Measurements from ENCODE around the gene AFG1L. TPM values are rescaled to one million over a fixed set of nuclear protein-coding genes. Genes with fewer than 3 reads are reported as not detected.
A peak's percentile ranks its signal among the peaks of the same experiment; 100 is the strongest.
"Not testable (repeated sequence)": the region's sequence is repeated elsewhere in the genome, so short reads cannot be mapped to it uniquely, and the experiment has no call there.

The AFG1L gene
- total RNA-seq, 1 donor from 2014 or later = 0.53 TPM

GRCh38 chr6:108558372-108559096 is 263.7 kb downstream of the AFG1L start:
- Histone ChIP-seq H3K4me3 (peak overlapping the region; percentile 87 to 93), H3K9me3 (no peaks in the 10 kb centered on the region), H3K27ac (peak overlapping the region; percentile 98), H3K36me3 (peaks cover 0 to 8% of the 10 kb centered on the region in 2 donors), H3K4me1 (peaks cover 4 to 14% of the 10 kb centered on the region in 2 donors), H3K27me3 (no peaks in the 10 kb centered on the region)
- peak; percentile 92 to 99 for DNase-seq (ENCODE audit: low spot score in 2 of 2)
- no peak for TF ChIP-seq CTCF (IDR thresholded peaks at IDR 0.05)
- intact Hi-C loops (cut with DNase I) = loop anchor here (1.0 to 10.0 kb wide), 11 partner anchors 94 to 746 kb away; partner anchors contain the start of genes ARMC2, CEP57L1 and SESN1

GRCh38 chr6:108559097-108559883 is 264.4 kb downstream of the AFG1L start:
- no peak for TF ChIP-seq CTCF (IDR thresholded peaks at IDR 0.05)
- DNase-seq (ENCODE audit: low spot score in 2 of 2) = peak; percentile 76 to 96
- intact Hi-C loops (cut with DNase I) = loop anchor here (2.0 to 10.0 kb wide), 9 partner anchors 94 to 746 kb away; partner anchors contain the start of genes CEP57L1 and SESN1

GRCh38 chr6:108559884-108560462 is 265.1 kb downstream of the AFG1L start:
- H3K27me3 ChIP-seq = no peaks in the 10 kb centered on the region
- no peaks in the 10 kb centered on the region for H3K9me3 ChIP-seq
- H3K36me3 ChIP-seq = peaks cover 0 to 8% of the 10 kb centered on the region in 2 donors
- TF ChIP-seq CTCF (IDR thresholded peaks at IDR 0.05) = no peak
- H3K4me3 ChIP-seq = peak overlapping the region; percentile 87 to 93
- H3K4me1 ChIP-seq = peaks cover 4 to 19% of the 10 kb centered on the region in 2 donors
- intact Hi-C loops (cut with DNase I) = loop anchor here (1.0 to 10.0 kb wide), 11 partner anchors 32 to 823 kb away; partner anchors contain the start of genes CD164, CEP57L1 and SESN1
- H3K27ac ChIP-seq = peak overlapping the region; percentile 98
- DNase-seq (ENCODE audit: low spot score in 2 of 2) = peak in 1 of 2 donors; percentile 88

More at GRCh38 chr6:108559097-108559883, 264.4 kb downstream of the AFG1L start:
- H3K4me1 ChIP-seq = peaks cover 4 to 14% of the 10 kb centered on the region in 2 donors
- H3K27ac ChIP-seq = peak overlapping the region; percentile 98
- H3K4me3 ChIP-seq = peak overlapping the region; percentile 87 to 93
- peaks cover 0 to 8% of the 10 kb centered on the region in 2 donors for H3K36me3 ChIP-seq
- H3K27me3 ChIP-seq = no peaks in the 10 kb centered on the region
- no peaks in the 10 kb centered on the region for H3K9me3 ChIP-seq

DNA sequence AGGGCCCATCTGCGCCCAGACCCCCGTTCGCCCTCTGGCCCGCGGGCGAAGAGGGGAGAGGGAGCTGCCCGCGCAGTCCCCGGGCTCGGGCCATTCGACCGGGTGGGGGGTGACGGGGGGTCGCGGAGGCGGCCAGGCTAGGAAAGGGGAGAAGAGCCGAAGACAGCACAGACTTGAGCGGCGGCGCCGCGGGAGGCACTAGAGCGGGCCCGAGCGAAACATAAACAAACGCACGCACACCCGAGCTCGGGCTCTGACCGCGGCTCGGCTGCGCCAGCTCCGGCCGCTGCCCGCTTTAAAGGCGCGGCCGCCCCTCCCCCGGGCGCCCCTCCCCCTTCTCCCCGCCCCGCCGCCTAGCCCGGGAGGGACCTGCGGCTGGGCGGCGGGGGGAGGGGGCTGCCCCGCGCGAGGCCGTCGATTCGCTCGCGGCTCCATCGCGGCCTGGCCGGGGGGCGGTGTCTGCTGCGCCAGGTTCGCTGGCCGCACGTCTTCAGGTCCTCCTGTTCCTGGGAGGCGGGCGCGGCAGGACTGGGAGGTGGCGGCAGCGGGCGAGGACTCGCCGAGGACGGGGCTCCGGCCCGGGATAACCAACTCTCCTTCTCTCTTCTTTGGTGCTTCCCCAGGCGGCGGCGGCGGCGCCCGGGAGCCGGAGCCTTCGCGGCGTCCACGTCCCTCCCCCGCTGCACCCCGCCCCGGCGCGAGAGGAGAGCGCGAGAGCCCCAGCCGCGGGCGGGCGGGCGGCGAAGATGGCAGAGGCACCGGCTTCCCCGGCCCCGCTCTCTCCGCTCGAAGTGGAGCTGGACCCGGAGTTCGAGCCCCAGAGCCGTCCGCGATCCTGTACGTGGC is 265.8 kb downstream of the AFG1L start, which contains the start of gene FOXO3:
Gene FOXO3, plus strand, starts transcription at position 455 of the 846 bp plus-strand sequence. Its CDS starts 292 bp downstream, at position 747.
- H3K4me1 ChIP-seq = peaks cover 4 to 25% of the 10 kb centered on the region in 2 donors
- no peaks in the 10 kb centered on the region for H3K27me3 ChIP-seq
- H3K4me3 ChIP-seq = peak within 1 kb of the TSS; percentile 87 to 93
- intact Hi-C loops (cut with DNase I) = loop anchor here (1.0 to 2.0 kb wide), 2 partner anchors 32 to 822 kb away; partner anchors contain the start of gene CD164
- TF ChIP-seq CTCF (IDR thresholded peaks at IDR 0.05) = peak in 1 of 3 experiments; percentile 1
- peaks cover 0 to 8% of the 10 kb centered on the region in 2 donors for H3K36me3 ChIP-seq
- peak within 1 kb of the TSS; percentile 98 for H3K27ac ChIP-seq
- no peaks in the 10 kb centered on the region for H3K9me3 ChIP-seq
- DNase-seq (ENCODE audit: low spot score in 2 of 2) = peak; percentile 78 to 96

- peak overlapping the region; percentile 98 for H3K27ac ChIP-seq
- peaks cover 4 to 27% of the 10 kb centered on the region in 2 donors for H3K4me1 ChIP-seq
- peak overlapping the region; percentile 87 to 93 for H3K4me3 ChIP-seq
- not testable (repeated sequence) for H3K9me3 ChIP-seq, H3K27me3 ChIP-seq, H3K36me3 ChIP-seq
- intact Hi-C loops (cut with DNase I) = loop anchor here (2.0 kb wide), 1 partner anchor 822 kb away; the partner anchor contains the start of gene CD164
- DNase-seq (ENCODE audit: low spot score in 2 of 2) = peak in 1 of 2 donors; percentile 54
Measured at GRCh38 chr6:108561309-108561647, 266.4 kb downstream of the AFG1L start.
